ENCODE measurements around the gene SSC4D.

Gene SSC4D

GRCh38 chr7:76349313-76349885 is 60.1 kb downstream of the SSC4D start:
- TF ChIP-seq CTCF (IDR thresholded peaks at IDR 0.05; ENCODE audit: low read depth, low read length): no peak
- no peak for DNase-seq (ENCODE audit: extremely low read depth, low read depth)

GRCh38 chr7:76347710-76348109 is 61.8 kb downstream of the SSC4D start:
- no peak for TF ChIP-seq CTCF (IDR thresholded peaks at IDR 0.05; ENCODE audit: low read depth, low read length)
- no peak for DNase-seq (ENCODE audit: extremely low read depth, low read depth)

GRCh38 chr7:76346778-76347177 is 62.7 kb downstream of the SSC4D start:
- no peak for DNase-seq (ENCODE audit: extremely low read depth, low read depth)
- no peak for TF ChIP-seq CTCF (IDR thresholded peaks at IDR 0.05; ENCODE audit: low read depth, low read length)

GRCh38 chr7:76346097-76346496 is 63.4 kb downstream of the SSC4D start:
- DNase-seq (ENCODE audit: extremely low read depth, low read depth): no peak
- TF ChIP-seq CTCF (IDR thresholded peaks at IDR 0.05; ENCODE audit: low read depth, low read length): no peak

GRCh38 chr7:76343931-76344321 is 65.6 kb downstream of the SSC4D start:
- no peak for TF ChIP-seq CTCF (IDR thresholded peaks at IDR 0.05; ENCODE audit: low read depth, low read length)
- no peak for DNase-seq (ENCODE audit: extremely low read depth, low read depth)

- DNase-seq (ENCODE audit: extremely low read depth, low read depth): no peak
- no peak for TF ChIP-seq CTCF (IDR thresholded peaks at IDR 0.05; ENCODE audit: low read depth, low read length)
Measured at GRCh38 chr7:76343294-76343930, 66.1 kb downstream of the SSC4D start.

- no peak for DNase-seq (ENCODE audit: extremely low read depth, low read depth)
- no peak for TF ChIP-seq CTCF (IDR thresholded peaks at IDR 0.05; ENCODE audit: low read depth, low read length)
Measured at GRCh38 chr7:76342222-76342621, 67.3 kb downstream of the SSC4D start.
